SH-SY5Y (cell line): ENCODE data around the gene CDCA7L.

Experiments used
- GATA2 ChIP-seq: IDR thresholded peaks from 2 replicates; pipeline ENCODE4 v1.6.1; 2011; ENCODE audit warnings: mild to moderate bottlenecking, low read depth, low read length
- GATA3 ChIP-seq: IDR thresholded peaks from 2 replicates; pipeline ENCODE4 v1.6.1; 2011; ENCODE audit warnings: low read depth, mild to moderate bottlenecking, low read length, moderate library complexity

DNA sequence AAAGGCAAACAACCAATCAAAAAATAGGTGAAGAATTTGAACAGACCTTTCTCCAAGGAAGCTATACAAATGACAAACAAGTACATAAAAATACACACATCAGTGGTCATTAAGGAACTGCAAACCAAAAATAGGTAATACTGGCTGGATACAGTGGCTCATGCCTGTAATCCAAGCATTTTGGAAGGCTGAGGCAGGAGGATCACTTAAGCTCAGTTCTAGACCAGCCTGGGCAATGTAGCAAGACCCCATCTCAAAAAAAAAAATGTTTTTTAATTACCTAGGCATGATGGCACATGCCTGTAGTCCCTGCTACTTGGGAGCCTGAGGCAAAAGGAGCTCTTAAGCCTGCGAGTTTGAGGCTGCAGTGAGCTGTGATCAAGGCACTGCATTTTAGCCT, 19.3 kb downstream of the CDCA7L start:
- TF ChIP-seq GATA2 (no peak), GATA3 (no peak)
